Inferior parietal cortex (tissue), 1 donor: ENCODE results near the gene ADAMTSL4.
"Not testable (repeated sequence)": the region's sequence is repeated elsewhere in the genome, so short reads cannot be mapped to it uniquely, and the experiment has no call there.

ENCODE experiments used
- DNase-seq: peaks from one replicate; pipeline ENCODE4 v3.0.0-alpha.2; 2016; ENCODE audit errors: extremely low spot score

The ADAMTSL4 gene

GRCh38 chr1:150582371-150582770, 33.2 kb downstream of the ADAMTSL4 start:
- no peak for DNase-seq

GRCh38 chr1:150596095-150596892, 47.1 kb downstream of the ADAMTSL4 start:
- no peak for DNase-seq

DNA sequence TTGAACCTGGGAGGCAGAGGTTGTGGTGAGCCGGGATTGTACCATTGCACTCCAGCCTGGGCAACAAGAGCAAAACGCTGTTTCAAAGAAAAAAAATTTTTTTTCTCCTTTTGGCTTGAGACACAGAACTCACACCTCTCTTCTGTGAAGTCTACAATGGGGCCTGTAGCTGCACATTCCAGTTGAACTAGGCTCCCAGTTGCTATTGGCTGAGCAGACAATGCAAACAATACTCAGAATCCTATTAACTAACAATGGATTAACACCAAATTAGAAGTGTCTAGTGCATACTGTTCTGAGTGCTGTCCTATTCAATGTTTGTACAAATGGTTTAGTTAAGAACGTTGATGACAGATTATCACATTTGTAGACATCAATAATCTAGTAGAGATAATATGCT, 47.8 kb downstream of the ADAMTSL4 start:
- no peak for DNase-seq

DNA sequence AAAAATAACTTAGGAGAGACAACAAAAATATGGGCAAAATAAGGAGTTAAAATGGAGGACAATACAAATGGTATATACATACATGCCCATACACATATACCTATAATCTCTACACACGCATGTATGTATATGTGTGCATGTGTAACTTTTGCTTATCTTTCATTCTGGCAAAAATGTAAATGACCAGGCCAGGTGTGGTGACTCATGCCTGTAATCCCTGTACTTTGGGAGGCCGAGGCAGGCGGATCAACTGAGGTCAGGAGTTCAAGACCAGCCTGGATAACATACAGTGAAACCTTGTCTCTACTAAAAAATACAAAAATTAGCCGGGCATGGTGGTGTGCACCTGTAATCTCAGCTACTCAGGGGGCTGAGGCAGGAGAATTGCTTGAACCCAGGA, 49.1 kb downstream of the ADAMTSL4 start:
- DNase-seq: not testable (repeated sequence)

DNA sequence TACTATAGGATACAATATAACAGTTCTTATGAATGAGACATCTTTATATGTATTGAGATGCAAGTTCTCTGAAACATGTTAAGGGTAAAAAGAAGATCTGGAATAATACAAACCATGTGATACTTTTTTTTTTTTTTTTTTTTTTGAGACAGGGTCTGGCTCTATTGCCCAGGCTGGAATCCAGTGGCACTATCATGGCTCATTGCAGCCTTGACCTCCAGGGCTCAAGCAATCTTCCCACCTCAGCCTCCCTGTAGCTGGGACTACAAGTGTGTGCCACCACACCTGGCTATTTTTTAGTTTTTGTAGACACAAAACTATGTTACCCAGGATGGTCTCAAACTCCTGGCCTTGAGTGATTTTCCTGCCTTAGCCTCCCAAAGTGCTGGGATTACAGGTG, 52.3 kb downstream of the ADAMTSL4 start:
- DNase-seq: no peak

- not testable (repeated sequence) for DNase-seq
Measured at GRCh38 chr1:150602372-150602771, 53.2 kb downstream of the ADAMTSL4 start.

DNA sequence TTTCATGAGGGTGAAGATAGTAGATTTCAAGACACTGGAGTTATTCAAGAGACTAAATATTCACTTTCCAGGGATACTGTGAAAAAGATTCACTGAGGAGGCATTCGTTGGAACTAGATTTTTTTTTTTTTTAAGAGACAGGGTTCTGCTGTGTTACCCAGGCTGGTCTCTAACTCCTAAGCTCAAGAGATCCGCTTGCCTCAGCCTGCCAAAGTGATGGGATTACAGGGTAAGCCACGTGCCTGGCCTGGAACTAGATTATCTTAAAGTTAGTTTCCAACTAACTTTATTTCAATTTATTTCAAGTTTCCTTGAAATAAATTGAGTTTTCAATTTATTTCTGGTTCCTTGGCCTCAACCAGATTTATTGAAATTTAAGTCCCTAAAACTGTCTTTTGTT, 54.5 kb downstream of the ADAMTSL4 start:
- no peak for DNase-seq

DNA sequence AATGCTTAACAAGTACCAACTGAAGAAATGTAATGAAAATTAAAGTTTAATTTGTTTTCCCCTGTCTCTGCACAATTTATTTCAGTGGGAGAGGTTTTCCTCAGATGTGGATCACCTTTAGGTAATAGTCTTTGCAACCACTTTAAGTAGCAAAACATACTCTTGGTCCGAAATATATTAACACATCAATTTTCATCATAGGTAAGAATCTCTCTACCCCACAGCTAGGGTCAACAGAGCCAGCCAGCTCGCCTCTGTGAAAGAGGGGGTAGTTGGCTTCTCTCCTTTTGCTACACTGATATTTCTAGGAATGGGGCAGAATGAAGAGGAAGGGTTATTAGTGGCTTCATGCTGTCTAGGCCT, 55.0 kb downstream of the ADAMTSL4 start:
- DNase-seq: no peak

GRCh38 chr1:150605451-150605731, 56.2 kb downstream of the ADAMTSL4 start:
- not testable (repeated sequence) for DNase-seq

DNA sequence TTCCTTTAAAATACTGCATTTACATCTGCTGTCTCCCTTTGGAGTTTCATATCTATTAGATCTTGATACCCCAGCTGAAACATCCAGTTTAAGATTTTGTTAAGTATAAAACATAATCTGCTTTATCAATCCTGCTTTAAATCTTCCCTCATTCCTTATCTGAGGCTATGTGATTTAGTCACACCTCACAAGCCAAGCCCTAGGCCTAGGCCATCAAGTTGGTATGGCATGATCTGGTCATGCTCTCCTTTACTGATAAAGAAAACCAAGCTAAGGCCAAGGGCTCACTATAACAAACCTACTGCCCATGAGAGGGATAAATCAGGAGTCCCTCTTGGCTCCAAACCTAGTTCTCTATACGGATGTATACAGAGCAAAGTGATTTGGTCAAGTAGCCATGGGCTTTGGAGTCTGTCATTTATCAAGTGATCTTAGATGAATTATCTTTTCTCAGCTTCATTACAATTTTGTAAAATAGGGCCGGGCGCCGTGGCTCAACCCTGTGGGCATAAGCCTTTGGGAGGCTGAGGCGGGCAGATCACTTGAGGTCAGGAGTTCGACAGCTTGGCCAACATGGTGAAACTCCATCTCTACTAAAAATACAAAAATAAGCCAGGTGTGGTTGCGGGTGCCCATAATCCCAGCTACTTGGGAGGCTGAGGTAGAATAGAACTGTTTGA, 57.4 kb downstream of the ADAMTSL4 start:
- DNase-seq: no peak

DNA sequence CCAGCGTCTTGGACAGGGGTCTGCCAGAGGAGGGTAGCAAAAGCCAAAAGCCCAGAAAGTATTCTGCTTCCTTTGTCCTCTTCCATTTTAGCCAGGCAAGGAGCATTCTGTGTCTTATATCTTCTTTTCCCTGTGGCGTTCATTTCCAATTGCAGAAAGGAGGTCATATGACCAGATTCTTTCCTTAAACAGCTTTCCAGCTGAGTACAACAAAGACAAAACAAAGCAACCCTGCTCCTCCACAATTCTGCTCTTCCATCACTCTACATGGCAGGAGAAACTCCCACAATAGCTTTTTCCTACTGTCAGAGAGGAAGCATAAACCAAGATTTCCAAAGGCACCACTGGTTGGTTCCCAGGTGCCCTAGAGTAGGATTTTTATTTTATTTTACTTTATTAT, 60.5 kb downstream of the ADAMTSL4 start:
- DNase-seq: no peak
